Upper lobe of left lung (tissue), 4 donors: ENCODE data around the gene RAB24.

Experiments used
- POLR2A ChIP-seq, 4 donors: fragments of 450-650 bp; IDR thresholded peaks; one replicate each; pipeline ENCODE4 v1.5.1; 2016 to 2017; ENCODE audit warnings: antibody characterized with exemption in 4 of 4, mild to moderate bottlenecking in 2 of 4
- TF ChIP-seq, protein P1 (sequence below), 6 experiments: fragments of 450-650 bp in 4 of 6; fragments of 200-600 bp in 2 of 6; sonication (generic) in 2 of 6; IDR thresholded peaks; one replicate each; pipeline ENCODE4 v1.5.1; 2016 to 2019; ENCODE audit warnings: antibody characterized with exemption in 6 of 6

DNA sequence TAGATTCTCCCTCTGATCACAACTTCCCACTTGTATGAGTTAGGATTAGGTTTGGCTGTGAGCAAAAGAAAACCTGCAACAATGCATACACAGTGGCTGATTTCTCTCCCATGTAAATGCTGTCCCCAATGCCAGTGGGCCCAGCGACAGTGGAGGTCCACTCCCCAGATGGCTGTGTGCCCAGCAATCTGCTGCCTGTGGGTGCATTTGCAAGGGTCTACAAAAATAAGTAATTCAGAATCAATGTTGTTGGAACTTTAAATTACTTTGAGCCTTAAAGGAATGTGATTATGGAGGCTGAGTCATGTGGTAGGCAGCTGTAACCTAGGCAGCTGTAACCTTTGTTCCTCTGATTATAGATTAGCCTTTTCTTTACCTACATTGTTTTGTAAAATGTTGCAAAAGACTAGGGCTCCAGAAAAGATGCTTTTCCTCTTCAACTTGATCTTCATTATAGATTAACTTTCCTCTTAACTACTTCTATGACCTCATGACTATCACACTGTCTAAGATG lies 22.4 kb upstream of the RAB24 start:
- TF ChIP-seq, protein P1, sequence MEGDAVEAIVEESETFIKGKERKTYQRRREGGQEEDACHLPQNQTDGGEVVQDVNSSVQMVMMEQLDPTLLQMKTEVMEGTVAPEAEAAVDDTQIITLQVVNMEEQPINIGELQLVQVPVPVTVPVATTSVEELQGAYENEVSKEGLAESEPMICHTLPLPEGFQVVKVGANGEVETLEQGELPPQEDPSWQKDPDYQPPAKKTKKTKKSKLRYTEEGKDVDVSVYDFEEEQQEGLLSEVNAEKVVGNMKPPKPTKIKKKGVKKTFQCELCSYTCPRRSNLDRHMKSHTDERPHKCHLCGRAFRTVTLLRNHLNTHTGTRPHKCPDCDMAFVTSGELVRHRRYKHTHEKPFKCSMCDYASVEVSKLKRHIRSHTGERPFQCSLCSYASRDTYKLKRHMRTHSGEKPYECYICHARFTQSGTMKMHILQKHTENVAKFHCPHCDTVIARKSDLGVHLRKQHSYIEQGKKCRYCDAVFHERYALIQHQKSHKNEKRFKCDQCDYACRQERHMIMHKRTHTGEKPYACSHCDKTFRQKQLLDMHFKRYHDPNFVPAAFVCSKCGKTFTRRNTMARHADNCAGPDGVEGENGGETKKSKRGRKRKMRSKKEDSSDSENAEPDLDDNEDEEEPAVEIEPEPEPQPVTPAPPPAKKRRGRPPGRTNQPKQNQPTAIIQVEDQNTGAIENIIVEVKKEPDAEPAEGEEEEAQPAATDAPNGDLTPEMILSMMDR (IDR thresholded peaks at IDR 0.05): no peak
- no peak for TF ChIP-seq POLR2A (IDR thresholded peaks at IDR 0.05)
